ENCODE results near the gene IGF2.

Gene IGF2

GRCh38 chr11:2106583-2107209 lies 32.5 kb downstream of the IGF2 start:
- CTCF ChIA-PET: no interaction called here
- TF ChIP-seq ZNF223 (tag by site-specific recombination; IDR thresholded peaks at IDR 0.05) (no peak), ZNF366 (tag by site-specific recombination; conservative IDR thresholded peaks at IDR 0.05) (peak; percentile 95), ZBTB17 (tag by site-specific recombination; IDR thresholded peaks at IDR 0.05) (peak; percentile 85)
- Histone ChIP-seq H3K9me3 (ENCODE audit: control insufficient read depth, insufficient read depth, low read depth, low read length) (no peaks in the 10 kb centered on the region), H3K4me3 (ENCODE audit: low read depth, low read length) (no peak overlapping the region), H3K36me3 (ENCODE audit: control insufficient read depth in 2 of 2, insufficient read depth in 1 of 2, low read length in 2 of 2) (no peaks in the 10 kb centered on the region), H3K4me1 (ENCODE audit: control insufficient read depth, insufficient read depth, low read length) (no peaks in the 10 kb centered on the region), H3K27ac (ENCODE audit: extremely low read depth, low read depth, low read length) (no peak overlapping the region)
- POLR2A ChIA-PET: no interaction called here

GRCh38 chr11:2105511-2105910 lies 33.7 kb downstream of the IGF2 start:
- Histone ChIP-seq H3K36me3 (ENCODE audit: control insufficient read depth in 2 of 2, insufficient read depth in 1 of 2, low read length in 2 of 2) (no peaks in the 10 kb centered on the region), H3K4me3 (ENCODE audit: low read depth, low read length) (no peak overlapping the region), H3K4me1 (ENCODE audit: control insufficient read depth, insufficient read depth, low read length) (no peaks in the 10 kb centered on the region), H3K27ac (ENCODE audit: extremely low read depth, low read depth, low read length) (no peak overlapping the region), H3K9me3 (ENCODE audit: control insufficient read depth, insufficient read depth, low read depth, low read length) (no peaks in the 10 kb centered on the region)
- ChIA-PET CTCF (no interaction called here), POLR2A (no interaction called here)
- TF ChIP-seq ZSCAN4 (tag by site-specific recombination; IDR thresholded peaks at IDR 0.05) (no peak), ZNF184 (tag by site-specific recombination; IDR thresholded peaks at IDR 0.05) (no peak), ZNF2 (tag by site-specific recombination; IDR thresholded peaks at IDR 0.05) (no peak), TSHZ1 (tag by site-specific recombination; IDR thresholded peaks at IDR 0.05; ENCODE audit: borderline replicate concordance) (no peak), ZNF548 (tag by site-specific recombination; IDR thresholded peaks at IDR 0.05) (no peak), ATF2 (tag by site-specific recombination; IDR thresholded peaks at IDR 0.05; ENCODE audit: low read depth) (no peak), KLF8 (tag by site-specific recombination; IDR thresholded peaks at IDR 0.05) (no peak), ZNF571 (tag by site-specific recombination; IDR thresholded peaks at IDR 0.05) (no peak), ZNF202 (tag by site-specific recombination; IDR thresholded peaks at IDR 0.05; ENCODE audit: borderline replicate concordance) (no peak), ZNF394 (tag by site-specific recombination; IDR thresholded peaks at IDR 0.05; ENCODE audit: borderline replicate concordance) (no peak), ZNF843 (tag by site-specific recombination; IDR thresholded peaks at IDR 0.05) (no peak), ZNF362 (tag by site-specific recombination; IDR thresholded peaks at IDR 0.05) (no peak), ZNF391 (tag by site-specific recombination; IDR thresholded peaks at IDR 0.05; ENCODE audit: borderline replicate concordance, low read depth) (no peak), SCRT2 (tag by site-specific recombination; IDR thresholded peaks at IDR 0.05) (no peak), ZNF23 (tag by site-specific recombination; IDR thresholded peaks at IDR 0.05; ENCODE audit: borderline replicate concordance) (no peak), ZNF560 (tag by site-specific recombination; IDR thresholded peaks at IDR 0.05; ENCODE audit: borderline replicate concordance) (no peak)

Measured in HEK293 (cell line).